HEK293 (cell line): Measurements from ENCODE around the gene CCDC146.

Experiments
- ZNF416 ChIP-seq: fragments of 450-650 bp; formaldehyde crosslinking; IDR thresholded peaks from 2 replicates; pipeline ENCODE4 v1.5.1; 2016; ENCODE audit warnings: missing biosample characterization, missing genetic modification characterization
- TF ChIP-seq, protein P1 (sequence below): sonication (generic); formaldehyde crosslinking; IDR thresholded peaks from 2 replicates; pipeline ENCODE4 v1.8.1; 2022; ENCODE audit warnings: mild to moderate bottlenecking, moderate library complexity, missing genetic modification reagents
- TF ChIP-seq, protein P2 (sequence below): fragments of 450-650 bp; formaldehyde crosslinking; IDR thresholded peaks from 2 replicates; pipeline ENCODE4 v1.5.1; 2016; ENCODE audit warnings: missing biosample characterization, missing genetic modification characterization, borderline replicate concordance
- TF ChIP-seq, protein P3 (sequence below): IDR thresholded peaks from 2 replicates; pipeline ENCODE4 v1.6.1; 2011; ENCODE audit warnings: mild to moderate bottlenecking, low read depth, low read length, borderline replicate concordance
- TF ChIP-seq, protein P4 (sequence below): fragments of 450-650 bp; formaldehyde crosslinking; IDR thresholded peaks from 2 replicates; pipeline ENCODE4 v1.5.1; 2016; ENCODE audit warnings: missing biosample characterization, missing genetic modification characterization, low read depth

DNA sequence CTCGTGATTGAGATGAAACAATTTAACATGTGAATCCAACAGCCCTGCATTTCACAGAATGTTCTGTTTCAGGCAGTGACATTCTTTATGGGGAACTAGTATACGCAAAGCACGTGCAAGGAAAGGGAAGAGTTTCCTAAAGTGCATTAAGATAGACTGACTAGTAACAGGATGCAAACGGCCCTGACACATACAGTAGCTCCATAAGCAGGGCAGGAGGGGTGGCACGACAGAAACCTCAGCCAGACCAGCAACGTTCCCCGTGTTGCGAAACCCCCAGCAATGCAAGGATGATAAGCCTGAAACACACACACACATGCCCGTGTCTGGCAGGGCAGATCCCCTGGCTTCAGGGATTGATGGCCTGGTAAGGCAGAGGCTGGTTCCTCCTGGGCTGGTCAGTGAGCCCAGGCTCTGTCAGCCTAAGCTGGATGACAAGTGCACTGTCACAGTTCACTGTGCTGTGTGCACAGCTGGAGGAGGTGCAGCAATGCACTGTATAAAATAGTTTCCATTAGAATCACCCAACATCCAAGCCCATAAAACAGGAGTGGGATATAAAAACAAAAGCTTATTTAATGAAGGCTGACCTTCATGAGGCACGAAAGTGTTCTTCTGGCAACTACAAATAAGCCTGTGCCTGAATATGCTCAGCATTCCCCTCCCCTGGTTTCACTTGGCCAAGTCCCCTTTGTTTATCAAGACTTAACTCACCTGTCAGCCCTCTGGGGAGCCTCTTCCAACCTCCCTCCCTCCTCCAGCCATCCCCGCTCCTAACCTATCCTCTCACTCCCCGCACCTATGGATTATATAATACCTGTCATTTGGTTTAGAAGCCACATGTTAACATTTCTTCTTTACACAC, 204.9 kb downstream of the CCDC146 start:
- TF ChIP-seq, protein P1, sequence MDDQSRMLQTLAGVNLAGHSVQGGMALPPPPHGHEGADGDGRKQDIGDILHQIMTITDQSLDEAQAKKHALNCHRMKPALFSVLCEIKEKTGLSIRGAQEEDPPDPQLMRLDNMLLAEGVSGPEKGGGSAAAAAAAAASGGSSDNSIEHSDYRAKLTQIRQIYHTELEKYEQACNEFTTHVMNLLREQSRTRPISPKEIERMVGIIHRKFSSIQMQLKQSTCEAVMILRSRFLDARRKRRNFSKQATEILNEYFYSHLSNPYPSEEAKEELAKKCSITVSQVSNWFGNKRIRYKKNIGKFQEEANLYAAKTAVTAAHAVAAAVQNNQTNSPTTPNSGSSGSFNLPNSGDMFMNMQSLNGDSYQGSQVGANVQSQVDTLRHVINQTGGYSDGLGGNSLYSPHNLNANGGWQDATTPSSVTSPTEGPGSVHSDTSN (CRISPR knock-in tag), result no peak
- TF ChIP-seq, protein P2, sequence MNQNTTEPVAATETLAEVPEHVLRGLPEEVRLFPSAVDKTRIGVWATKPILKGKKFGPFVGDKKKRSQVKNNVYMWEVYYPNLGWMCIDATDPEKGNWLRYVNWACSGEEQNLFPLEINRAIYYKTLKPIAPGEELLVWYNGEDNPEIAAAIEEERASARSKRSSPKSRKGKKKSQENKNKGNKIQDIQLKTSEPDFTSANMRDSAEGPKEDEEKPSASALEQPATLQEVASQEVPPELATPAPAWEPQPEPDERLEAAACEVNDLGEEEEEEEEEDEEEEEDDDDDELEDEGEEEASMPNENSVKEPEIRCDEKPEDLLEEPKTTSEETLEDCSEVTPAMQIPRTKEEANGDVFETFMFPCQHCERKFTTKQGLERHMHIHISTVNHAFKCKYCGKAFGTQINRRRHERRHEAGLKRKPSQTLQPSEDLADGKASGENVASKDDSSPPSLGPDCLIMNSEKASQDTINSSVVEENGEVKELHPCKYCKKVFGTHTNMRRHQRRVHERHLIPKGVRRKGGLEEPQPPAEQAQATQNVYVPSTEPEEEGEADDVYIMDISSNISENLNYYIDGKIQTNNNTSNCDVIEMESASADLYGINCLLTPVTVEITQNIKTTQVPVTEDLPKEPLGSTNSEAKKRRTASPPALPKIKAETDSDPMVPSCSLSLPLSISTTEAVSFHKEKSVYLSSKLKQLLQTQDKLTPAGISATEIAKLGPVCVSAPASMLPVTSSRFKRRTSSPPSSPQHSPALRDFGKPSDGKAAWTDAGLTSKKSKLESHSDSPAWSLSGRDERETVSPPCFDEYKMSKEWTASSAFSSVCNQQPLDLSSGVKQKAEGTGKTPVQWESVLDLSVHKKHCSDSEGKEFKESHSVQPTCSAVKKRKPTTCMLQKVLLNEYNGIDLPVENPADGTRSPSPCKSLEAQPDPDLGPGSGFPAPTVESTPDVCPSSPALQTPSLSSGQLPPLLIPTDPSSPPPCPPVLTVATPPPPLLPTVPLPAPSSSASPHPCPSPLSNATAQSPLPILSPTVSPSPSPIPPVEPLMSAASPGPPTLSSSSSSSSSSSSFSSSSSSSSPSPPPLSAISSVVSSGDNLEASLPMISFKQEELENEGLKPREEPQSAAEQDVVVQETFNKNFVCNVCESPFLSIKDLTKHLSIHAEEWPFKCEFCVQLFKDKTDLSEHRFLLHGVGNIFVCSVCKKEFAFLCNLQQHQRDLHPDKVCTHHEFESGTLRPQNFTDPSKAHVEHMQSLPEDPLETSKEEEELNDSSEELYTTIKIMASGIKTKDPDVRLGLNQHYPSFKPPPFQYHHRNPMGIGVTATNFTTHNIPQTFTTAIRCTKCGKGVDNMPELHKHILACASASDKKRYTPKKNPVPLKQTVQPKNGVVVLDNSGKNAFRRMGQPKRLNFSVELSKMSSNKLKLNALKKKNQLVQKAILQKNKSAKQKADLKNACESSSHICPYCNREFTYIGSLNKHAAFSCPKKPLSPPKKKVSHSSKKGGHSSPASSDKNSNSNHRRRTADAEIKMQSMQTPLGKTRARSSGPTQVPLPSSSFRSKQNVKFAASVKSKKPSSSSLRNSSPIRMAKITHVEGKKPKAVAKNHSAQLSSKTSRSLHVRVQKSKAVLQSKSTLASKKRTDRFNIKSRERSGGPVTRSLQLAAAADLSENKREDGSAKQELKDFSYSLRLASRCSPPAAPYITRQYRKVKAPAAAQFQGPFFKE (tag by site-specific recombination), result no peak
- TF ChIP-seq, protein P3, sequence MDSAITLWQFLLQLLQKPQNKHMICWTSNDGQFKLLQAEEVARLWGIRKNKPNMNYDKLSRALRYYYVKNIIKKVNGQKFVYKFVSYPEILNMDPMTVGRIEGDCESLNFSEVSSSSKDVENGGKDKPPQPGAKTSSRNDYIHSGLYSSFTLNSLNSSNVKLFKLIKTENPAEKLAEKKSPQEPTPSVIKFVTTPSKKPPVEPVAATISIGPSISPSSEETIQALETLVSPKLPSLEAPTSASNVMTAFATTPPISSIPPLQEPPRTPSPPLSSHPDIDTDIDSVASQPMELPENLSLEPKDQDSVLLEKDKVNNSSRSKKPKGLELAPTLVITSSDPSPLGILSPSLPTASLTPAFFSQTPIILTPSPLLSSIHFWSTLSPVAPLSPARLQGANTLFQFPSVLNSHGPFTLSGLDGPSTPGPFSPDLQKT, result no peak
- TF ChIP-seq ZNF416 (tag by site-specific recombination), result no peak
- TF ChIP-seq, protein P4, sequence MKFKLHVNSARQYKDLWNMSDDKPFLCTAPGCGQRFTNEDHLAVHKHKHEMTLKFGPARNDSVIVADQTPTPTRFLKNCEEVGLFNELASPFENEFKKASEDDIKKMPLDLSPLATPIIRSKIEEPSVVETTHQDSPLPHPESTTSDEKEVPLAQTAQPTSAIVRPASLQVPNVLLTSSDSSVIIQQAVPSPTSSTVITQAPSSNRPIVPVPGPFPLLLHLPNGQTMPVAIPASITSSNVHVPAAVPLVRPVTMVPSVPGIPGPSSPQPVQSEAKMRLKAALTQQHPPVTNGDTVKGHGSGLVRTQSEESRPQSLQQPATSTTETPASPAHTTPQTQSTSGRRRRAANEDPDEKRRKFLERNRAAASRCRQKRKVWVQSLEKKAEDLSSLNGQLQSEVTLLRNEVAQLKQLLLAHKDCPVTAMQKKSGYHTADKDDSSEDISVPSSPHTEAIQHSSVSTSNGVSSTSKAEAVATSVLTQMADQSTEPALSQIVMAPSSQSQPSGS (tag by site-specific recombination), result no peak
